Activated naive CD8-positive, alpha-beta T cell treated with anti-CD3 and anti-CD28 coated beads, Interleukin-2, amount 10 ng/mL, durations not matched to agents 7 days and 5 days (primary cell): ENCODE data around the gene TIFAB. TPM values are rescaled to one million over a fixed set of nuclear protein-coding genes. Genes with fewer than 3 reads are reported as not detected.
A peak's percentile ranks its signal among the peaks of the same experiment; 100 is the strongest.

Experiments
- ATAC-seq: fragments of 150-1000 bp; cut with Tn5 transposase; one replicate; pipeline ENCODE4 v1.10.0; 2021; ENCODE audit warnings: low read depth, moderate library complexity
- POLR2A ChIA-PET: fragments of 350-600 bp; sonication (Branson Sonifier 250); formaldehyde crosslinking; loops from one replicate; lab custom pipeline; 2021; ENCODE audit warnings: antibody characterized with exemption; lab: Charles Lee
- DNase-seq: peaks from one replicate; pipeline ENCODE4 v3.0.0; 2021
- H3K27ac Mint-ChIP-seq: one replicate; pipeline ENCODE4 v1.8.0; 2022; ENCODE audit warnings: mild to moderate bottlenecking, mixed read lengths
- H3K27me3 Mint-ChIP-seq: one replicate; pipeline ENCODE4 v1.8.0; 2022; ENCODE audit warnings: mild to moderate bottlenecking, moderate library complexity, mixed read lengths
- H3K36me3 Mint-ChIP-seq: one replicate; pipeline ENCODE4 v1.8.0; 2021; ENCODE audit warnings: mild to moderate bottlenecking, mixed read lengths
- H3K4me1 Mint-ChIP-seq: one replicate; pipeline ENCODE4 v1.8.0; 2021; ENCODE audit warnings: mixed read lengths
- H3K4me3 Mint-ChIP-seq: one replicate; pipeline ENCODE4 v1.8.0; 2022; ENCODE audit warnings: mild to moderate bottlenecking, moderate library complexity, mixed read lengths
- H3K9me3 Mint-ChIP-seq: one replicate; pipeline ENCODE4 v1.8.0; 2021; ENCODE audit warnings: mixed read lengths
- total RNA-seq, 2 experiments: library from RNA; stranded (reverse); gene quantifications; one replicate each; pipeline ENCODE4 v1.2.3, GENCODE V29; 2021

Gene TIFAB
- total RNA-seq, 2 experiments from 2014 or later = not detected

DNA sequence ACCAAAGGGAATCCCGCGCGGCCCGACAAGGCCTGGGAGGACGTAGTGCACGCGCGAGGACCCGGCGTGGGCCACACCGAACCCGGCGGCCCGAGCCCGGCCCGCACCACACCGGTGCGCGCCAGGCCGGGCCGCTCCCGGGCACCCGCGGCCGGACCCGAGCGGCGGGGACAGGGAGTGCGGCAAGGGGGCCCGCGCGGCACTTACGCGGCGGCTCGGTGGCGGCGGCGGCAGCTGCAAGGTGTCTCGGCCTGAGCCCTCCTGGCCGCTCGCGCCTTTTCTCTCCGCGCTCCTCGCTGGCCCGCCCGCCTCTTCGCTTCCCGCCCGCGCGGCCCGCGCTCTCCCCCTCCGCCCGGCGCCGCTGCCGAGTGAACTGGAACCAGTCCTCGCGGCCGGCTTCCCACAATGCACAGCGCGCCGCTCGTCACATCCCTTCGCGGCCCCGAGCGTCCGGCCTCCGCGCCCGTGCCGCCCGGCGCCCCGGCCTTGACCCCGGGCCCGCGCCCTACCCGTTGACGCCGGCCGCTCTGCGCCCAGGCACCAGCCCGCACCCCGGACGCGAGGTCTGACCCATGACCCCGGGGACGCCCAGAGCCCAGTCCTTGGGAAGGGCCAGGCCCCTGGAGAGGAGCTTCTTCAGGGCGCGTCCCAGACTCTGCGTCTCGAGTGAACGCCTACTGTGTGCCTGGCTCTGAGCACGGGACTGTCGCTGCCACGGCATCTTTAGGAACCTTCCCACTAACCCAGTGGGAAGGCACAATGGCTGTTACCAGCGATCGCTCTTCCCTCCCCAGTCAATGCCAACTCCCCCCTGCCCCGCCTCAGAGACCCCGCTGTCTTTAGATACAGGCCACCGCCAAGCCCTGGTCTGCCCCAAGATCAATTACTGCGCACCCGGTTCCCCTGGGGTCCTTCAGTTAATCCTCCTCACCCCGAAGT lies 53.0 kb downstream of the TIFAB start, which contains the start of gene MACROH2A1:
Gene MACROH2A1, minus strand, starts transcription at position 377 of the 939 bp plus-strand sequence. CDS start 10,138 bp downstream, outside the sequence.
- ATAC-seq = peak; percentile 89
- Mint-ChIP-seq H3K4me3 (peak within 1 kb of the TSS; percentile 90), H3K27ac (peak within 1 kb of the TSS; percentile 91), H3K4me1 (peaks cover 37% of the 10 kb centered on the region), H3K36me3 (peaks cover 13% of the 10 kb centered on the region), H3K9me3 (no peaks in the 10 kb centered on the region), H3K27me3 (peaks cover 12% of the 10 kb centered on the region)
- POLR2A ChIA-PET = interaction anchor here (0.7 to 2.1 kb wide), 5 partner anchors 15 to 26 kb away, joined by 3 to 17 read pairs (median 3); no protein-coding TSS in a partner anchor
- peak; percentile 91 for DNase-seq

DNA sequence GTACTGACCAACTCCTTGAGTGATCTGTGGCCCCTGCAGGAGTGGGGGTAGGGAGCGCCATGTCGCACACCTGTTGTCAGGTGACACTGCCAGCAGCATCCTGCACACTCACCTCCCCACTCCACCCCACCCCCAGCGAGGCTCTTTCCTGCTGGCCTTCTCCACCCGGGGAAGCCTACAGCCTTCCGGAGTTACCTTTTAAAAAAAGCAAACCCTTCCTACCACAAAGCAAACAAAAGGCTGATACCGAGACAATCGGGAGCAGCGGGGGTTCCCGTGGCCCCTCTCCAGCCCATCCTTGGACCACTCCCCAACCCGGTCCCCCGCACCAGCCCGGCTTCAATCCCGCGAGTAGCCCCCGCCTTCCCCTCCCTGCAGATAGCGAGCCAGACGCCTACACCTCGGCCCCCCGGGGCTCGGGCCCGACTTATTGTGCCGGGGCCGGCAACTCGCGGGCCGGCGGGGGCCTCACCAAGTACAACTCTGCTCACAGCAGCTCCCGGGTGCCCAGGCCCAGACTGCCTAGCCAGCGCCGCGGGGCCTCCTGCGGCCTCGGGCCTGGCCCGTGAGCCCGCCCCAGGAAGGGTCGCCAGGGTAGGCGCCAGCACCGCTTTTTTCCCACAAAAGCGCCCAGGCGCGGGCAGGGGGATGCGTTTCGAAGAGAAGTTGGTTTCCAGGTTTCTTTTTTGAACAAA lies 53.8 kb downstream of the TIFAB start:
- H3K4me3 Mint-ChIP-seq = peak overlapping the region; percentile 90
- peak overlapping the region; percentile 87 for H3K27ac Mint-ChIP-seq
- POLR2A ChIA-PET = interaction anchor here (1.1 to 2.1 kb wide), 3 partner anchors 14 to 27 kb away, joined by 3 to 17 read pairs (median 9); no protein-coding TSS in a partner anchor

More for the DNA sequence above, 53.8 kb downstream of the TIFAB start:
- ATAC-seq = peak; percentile 41
- DNase-seq = peak; percentile 68
- Mint-ChIP-seq H3K27me3 (peaks cover 8% of the 10 kb centered on the region), H3K9me3 (no peaks in the 10 kb centered on the region), H3K4me1 (peaks cover 40% of the 10 kb centered on the region), H3K36me3 (peaks cover 14% of the 10 kb centered on the region)

Other genes with a start within 250 kb of the TIFAB start
- gene MACROH2A1, start 53.1 kb downstream of the TIFAB start, total RNA-seq = 100 to 1,000 TPM; 253 to 258 TPM
- gene DCANP1, start 5.0 kb downstream of the TIFAB start, total RNA-seq = not detected
- not detected for gene NEUROG1, start 83.6 kb upstream of the TIFAB start, total RNA-seq
- gene CXCL14, start 126.6 kb upstream of the TIFAB start, total RNA-seq = not detected